C4-2B (cell line): ENCODE measurements around the gene FRAS1.

ENCODE experiments used
- ZFX ChIP-seq: fragments of 450-650 bp; IDR thresholded peaks from 2 replicates; pipeline ENCODE4 v1.6.1; 2017
- TF ChIP-seq, protein P1 (sequence below): fragments of 450-650 bp; conservative IDR thresholded peaks from 2 replicates; pipeline ENCODE4 v1.5.1; 2017; ENCODE audit warnings: mild to moderate bottlenecking

DNA sequence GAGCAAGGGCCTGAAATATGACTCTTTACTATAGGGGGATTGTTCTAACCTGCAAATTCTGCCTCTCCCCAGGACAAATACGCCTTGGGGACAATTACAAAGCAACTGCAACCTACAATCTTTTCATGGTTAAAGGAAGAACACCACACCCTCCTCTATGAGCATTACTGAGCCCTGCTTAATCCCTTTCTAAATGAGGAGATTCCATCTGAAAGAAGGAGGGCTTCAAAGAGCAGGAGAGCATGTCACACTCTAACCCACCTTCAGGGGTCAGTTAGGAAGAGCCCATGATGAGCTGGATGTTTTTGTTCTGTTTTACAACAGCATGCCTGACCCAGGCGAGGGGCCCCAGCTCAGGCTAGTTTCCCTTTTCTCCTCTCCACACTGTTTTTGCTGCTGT lies 360.5 kb downstream of the FRAS1 start:
- TF ChIP-seq, protein P1, sequence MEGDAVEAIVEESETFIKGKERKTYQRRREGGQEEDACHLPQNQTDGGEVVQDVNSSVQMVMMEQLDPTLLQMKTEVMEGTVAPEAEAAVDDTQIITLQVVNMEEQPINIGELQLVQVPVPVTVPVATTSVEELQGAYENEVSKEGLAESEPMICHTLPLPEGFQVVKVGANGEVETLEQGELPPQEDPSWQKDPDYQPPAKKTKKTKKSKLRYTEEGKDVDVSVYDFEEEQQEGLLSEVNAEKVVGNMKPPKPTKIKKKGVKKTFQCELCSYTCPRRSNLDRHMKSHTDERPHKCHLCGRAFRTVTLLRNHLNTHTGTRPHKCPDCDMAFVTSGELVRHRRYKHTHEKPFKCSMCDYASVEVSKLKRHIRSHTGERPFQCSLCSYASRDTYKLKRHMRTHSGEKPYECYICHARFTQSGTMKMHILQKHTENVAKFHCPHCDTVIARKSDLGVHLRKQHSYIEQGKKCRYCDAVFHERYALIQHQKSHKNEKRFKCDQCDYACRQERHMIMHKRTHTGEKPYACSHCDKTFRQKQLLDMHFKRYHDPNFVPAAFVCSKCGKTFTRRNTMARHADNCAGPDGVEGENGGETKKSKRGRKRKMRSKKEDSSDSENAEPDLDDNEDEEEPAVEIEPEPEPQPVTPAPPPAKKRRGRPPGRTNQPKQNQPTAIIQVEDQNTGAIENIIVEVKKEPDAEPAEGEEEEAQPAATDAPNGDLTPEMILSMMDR = no peak
- no peak for TF ChIP-seq ZFX
